DOHH2 (cell line): Measurements from ENCODE around the gene EBF3.

Source experiments
- H3F3A ChIP-seq: fragments of 200-600 bp; sonication (generic), shearing (Covaris generic); 2 replicates; pipeline ENCODE4 v1.6.0; 2016; ENCODE audit warnings: antibody characterized with exemption, mild to moderate bottlenecking; ENCODE audit not compliant: control insufficient read depth, insufficient read depth
- H3K27ac ChIP-seq: fragments of 200-600 bp; sonication (generic); 2 replicates; pipeline ENCODE4 v1.5.1; 2014; ENCODE audit warnings: low read depth, mild to moderate bottlenecking, low read length, moderate library complexity
- H3K27me3 ChIP-seq: fragments of 200-600 bp; sonication (generic); 2 replicates; pipeline ENCODE4 v1.6.1; 2014; ENCODE audit warnings: mild to moderate bottlenecking, low read length, mixed read lengths; ENCODE audit not compliant: control insufficient read depth
- H3K36me3 ChIP-seq: fragments of 200-600 bp; sonication (generic); 2 replicates; pipeline ENCODE4 v1.6.1; 2014; ENCODE audit warnings: mild to moderate bottlenecking, low read length, moderate library complexity, mixed read lengths; ENCODE audit not compliant: control insufficient read depth
- H3K4me1 ChIP-seq: fragments of 200-600 bp; sonication (generic); 2 replicates; pipeline ENCODE4 v1.6.1; 2014; ENCODE audit warnings: mild to moderate bottlenecking, low read length, mixed read lengths; ENCODE audit not compliant: control insufficient read depth
- H3K4me2 ChIP-seq: fragments of 200-600 bp; sonication (generic); 2 replicates; pipeline ENCODE4 v1.6.0; 2014; ENCODE audit warnings: mild to moderate bottlenecking, low read length, moderate library complexity
- H3K4me3 ChIP-seq: fragments of 200-600 bp; sonication (generic); 2 replicates; pipeline ENCODE4 v1.5.1; 2014; ENCODE audit warnings: mild to moderate bottlenecking, low read length, mixed read lengths
- H3K79me2 ChIP-seq: fragments of 200-600 bp; sonication (generic); 2 replicates; pipeline ENCODE4 v1.6.1; 2014; ENCODE audit warnings: mild to moderate bottlenecking, low read length, mixed read lengths; ENCODE audit not compliant: control insufficient read depth
- H3K9me2 ChIP-seq: fragments of 200-600 bp; sonication (generic); replicated peaks from 2 replicates; pipeline ENCODE4 v1.6.1; 2014; ENCODE audit warnings: mild to moderate bottlenecking, low read length, mixed read lengths; ENCODE audit not compliant: control insufficient read depth
- H3K9me3 ChIP-seq: fragments of 200-600 bp; sonication (generic); 2 replicates; pipeline ENCODE4 v1.6.1; 2014; ENCODE audit warnings: antibody characterized with exemption, low read length, mixed read lengths; ENCODE audit not compliant: control insufficient read depth, insufficient read depth
- H4K20me1 ChIP-seq: fragments of 200-600 bp; sonication (generic); 2 replicates; pipeline ENCODE4 v1.6.0; 2014; ENCODE audit warnings: low read depth, mild to moderate bottlenecking, antibody characterized with exemption, low read length, moderate library complexity; ENCODE audit not compliant: control insufficient read depth, insufficient read depth
- CTCF ChIP-seq: fragments of 200-600 bp; sonication (generic); IDR thresholded peaks from one replicate; pipeline ENCODE4 v1.5.1; 2014; ENCODE audit warnings: antibody characterized with exemption, mild to moderate bottlenecking, low read depth, low read length; ENCODE audit not compliant: poor library complexity, severe bottlenecking
- EZH2phosphoT487 ChIP-seq: fragments of 200-600 bp; sonication (generic); IDR thresholded peaks from 2 replicates; pipeline ENCODE4 v1.6.1; 2017; ENCODE audit warnings: borderline replicate concordance, mild to moderate bottlenecking, antibody characterized with exemption, low read length, moderate library complexity, mixed read lengths

The EBF3 gene

GRCh38 chr10:129963641-129964501 is at the start of gene EBF3:
Gene EBF3 (minus strand): TSS chr10:129964274. CDS start chr10:129963768, 506 bp downstream.
- H3K79me2 ChIP-seq = no peaks in the 10 kb centered on the region
- no peaks in the 10 kb centered on the region for H3K9me2 ChIP-seq
- H3K27me3 ChIP-seq = peaks cover 13% of the 10 kb centered on the region; the same call in 1 of the 2 replicates
- peaks cover 3% of the 10 kb centered on the region; the same call in 1 of the 2 replicates for H3K9me3 ChIP-seq
- H4K20me1 ChIP-seq = no peaks in the 10 kb centered on the region
- no peak for TF ChIP-seq CTCF
- no peak for TF ChIP-seq EZH2phosphoT487
- H3K36me3 ChIP-seq = no peaks in the 10 kb centered on the region
- H3K4me2 ChIP-seq = no peak within 1 kb of the TSS
- H3K4me3 ChIP-seq = no peak within 1 kb of the TSS
- H3K27ac ChIP-seq = no peak within 1 kb of the TSS
- no peaks in the 10 kb centered on the region for H3K4me1 ChIP-seq
- no peaks in the 10 kb centered on the region for H3F3A ChIP-seq

- Histone ChIP-seq H3K9me2 (no peaks in the 10 kb centered on the region), H3K79me2 (no peaks in the 10 kb centered on the region), H3K9me3 (no peaks in the 10 kb centered on the region), H3K36me3 (no peaks in the 10 kb centered on the region), H3K27ac (no peak overlapping the region), H3K4me2 (no peak overlapping the region), H3F3A (no peaks in the 10 kb centered on the region), H3K27me3 (no peaks in the 10 kb centered on the region), H3K4me1 (no peaks in the 10 kb centered on the region), H3K4me3 (no peak overlapping the region), H4K20me1 (no peaks in the 10 kb centered on the region)
- no peak for TF ChIP-seq EZH2phosphoT487
- TF ChIP-seq CTCF = no peak
These were observed 49.5 kb upstream of the EBF3 start for GRCh38 chr10:130013335-130014262.

GRCh38 chr10:130012129-130012528 is 48.1 kb upstream of the EBF3 start:
- H3F3A ChIP-seq = no peaks in the 10 kb centered on the region
- H3K9me3 ChIP-seq = no peaks in the 10 kb centered on the region
- no peaks in the 10 kb centered on the region for H3K27me3 ChIP-seq
- TF ChIP-seq CTCF (no peak), EZH2phosphoT487 (no peak)
- no peaks in the 10 kb centered on the region for H3K9me2 ChIP-seq
- H3K36me3 ChIP-seq = no peaks in the 10 kb centered on the region
- no peaks in the 10 kb centered on the region for H3K4me1 ChIP-seq
- H3K79me2 ChIP-seq = no peaks in the 10 kb centered on the region
- H3K4me3 ChIP-seq = no peak overlapping the region
- no peak overlapping the region for H3K4me2 ChIP-seq
- no peak overlapping the region for H3K27ac ChIP-seq
- H4K20me1 ChIP-seq = no peaks in the 10 kb centered on the region
